ENCODE results near the gene WASHC2A.
A peak's percentile ranks its signal among the peaks of the same experiment; 100 is the strongest.
"Not testable (repeated sequence)": the region's sequence is repeated elsewhere in the genome, so short reads cannot be mapped to it uniquely, and the experiment has no call there.

WASHC2A gene, protein sequence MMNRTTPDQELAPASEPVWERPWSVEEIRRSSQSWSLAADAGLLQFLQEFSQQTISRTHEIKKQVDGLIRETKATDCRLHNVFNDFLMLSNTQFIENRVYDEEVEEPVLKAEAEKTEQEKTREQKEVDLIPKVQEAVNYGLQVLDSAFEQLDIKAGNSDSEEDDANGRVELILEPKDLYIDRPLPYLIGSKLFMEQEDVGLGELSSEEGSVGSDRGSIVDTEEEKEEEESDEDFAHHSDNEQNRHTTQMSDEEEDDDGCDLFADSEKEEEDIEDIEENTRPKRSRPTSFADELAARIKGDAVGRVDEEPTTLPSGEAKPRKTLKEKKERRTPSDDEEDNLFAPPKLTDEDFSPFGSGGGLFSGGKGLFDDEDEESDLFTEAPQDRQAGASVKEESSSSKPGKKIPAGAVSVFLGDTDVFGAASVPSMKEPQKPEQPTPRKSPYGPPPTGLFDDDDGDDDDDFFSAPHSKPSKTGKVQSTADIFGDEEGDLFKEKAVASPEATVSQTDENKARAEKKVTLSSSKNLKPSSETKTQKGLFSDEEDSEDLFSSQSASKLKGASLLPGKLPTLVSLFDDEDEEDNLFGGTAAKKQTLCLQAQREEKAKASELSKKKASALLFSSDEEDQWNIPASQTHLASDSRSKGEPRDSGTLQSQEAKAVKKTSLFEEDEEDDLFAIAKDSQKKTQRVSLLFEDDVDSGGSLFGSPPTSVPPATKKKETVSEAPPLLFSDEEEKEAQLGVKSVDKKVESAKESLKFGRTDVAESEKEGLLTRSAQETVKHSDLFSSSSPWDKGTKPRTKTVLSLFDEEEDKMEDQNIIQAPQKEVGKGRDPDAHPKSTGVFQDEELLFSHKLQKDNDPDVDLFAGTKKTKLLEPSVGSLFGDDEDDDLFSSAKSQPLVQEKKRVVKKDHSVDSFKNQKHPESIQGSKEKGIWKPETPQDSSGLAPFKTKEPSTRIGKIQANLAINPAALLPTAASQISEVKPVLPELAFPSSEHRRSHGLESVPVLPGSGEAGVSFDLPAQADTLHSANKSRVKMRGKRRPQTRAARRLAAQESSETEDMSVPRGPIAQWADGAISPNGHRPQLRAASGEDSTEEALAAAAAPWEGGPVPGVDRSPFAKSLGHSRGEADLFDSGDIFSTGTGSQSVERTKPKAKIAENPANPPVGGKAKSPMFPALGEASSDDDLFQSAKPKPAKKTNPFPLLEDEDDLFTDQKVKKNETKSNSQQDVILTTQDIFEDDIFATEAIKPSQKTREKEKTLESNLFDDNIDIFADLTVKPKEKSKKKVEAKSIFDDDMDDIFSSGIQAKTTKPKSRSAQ (N-terminal part only)

DNA sequence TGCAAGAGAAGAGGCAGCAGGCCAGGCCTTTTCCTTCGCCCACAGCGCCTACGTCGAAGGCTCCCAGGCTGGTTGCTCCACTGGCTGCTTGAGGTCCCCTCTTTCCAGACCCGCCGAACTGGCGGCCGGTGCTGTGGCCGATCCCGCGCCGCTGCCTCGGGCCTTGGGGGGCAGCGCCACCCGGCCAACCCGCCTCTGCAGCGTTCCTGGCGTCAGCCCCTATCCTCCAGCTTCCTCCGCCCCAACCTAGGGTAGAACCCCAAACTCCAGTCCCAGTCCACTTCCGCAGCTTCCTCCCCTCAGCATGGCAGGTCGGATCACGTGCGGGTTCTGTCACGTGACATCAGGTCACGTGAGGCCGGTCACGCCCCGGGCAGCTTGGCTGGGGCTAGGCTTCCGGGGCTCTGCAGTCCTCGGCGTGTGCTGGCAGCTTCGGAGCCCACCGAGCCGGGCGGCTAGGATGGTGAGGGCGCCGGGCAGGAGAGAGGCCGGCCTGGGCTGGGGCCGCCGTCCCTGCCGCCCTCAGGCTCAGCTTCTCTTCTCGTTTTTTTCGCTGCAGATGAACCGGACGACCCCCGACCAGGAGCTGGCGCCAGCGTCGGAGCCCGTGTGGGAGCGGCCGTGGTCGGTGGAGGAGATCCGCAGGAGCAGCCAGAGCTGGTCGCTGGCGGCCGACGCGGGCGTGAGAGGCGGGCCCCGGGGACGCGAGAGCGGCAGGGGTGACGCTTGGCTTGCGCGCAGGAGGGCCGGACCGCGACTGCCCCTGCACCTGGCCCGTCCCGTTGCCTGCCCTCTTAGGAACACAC lies at the start of gene WASHC2A:
TSS of gene WASHC2A (plus strand) at position 409 of the 806 bp plus-strand sequence. CDS start at position 461, 52 bp downstream.
- peak in 1 of 2 experiments; percentile 12 for DNase-seq

DNA sequence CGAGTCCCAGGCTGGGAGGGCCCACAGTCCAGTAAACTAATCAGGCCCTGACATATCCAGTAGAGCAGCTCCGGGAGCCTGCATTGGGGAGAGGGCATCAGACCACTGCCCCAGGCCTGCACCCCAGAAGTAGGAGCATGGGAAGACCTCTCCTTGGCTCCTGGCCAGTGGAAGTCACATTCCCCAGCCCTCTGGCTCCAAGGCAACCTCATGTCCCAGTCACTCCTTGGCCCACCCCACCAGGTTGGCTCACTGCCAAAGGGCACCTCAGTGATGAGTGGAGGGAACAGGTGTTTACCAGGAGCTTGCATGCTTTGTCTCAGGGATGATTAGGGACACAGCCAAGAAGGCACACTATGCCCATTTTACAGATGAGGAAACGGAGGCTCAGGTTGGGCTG lies 48.5 kb upstream of the WASHC2A start:
- DNase-seq: not testable (repeated sequence)

DNA sequence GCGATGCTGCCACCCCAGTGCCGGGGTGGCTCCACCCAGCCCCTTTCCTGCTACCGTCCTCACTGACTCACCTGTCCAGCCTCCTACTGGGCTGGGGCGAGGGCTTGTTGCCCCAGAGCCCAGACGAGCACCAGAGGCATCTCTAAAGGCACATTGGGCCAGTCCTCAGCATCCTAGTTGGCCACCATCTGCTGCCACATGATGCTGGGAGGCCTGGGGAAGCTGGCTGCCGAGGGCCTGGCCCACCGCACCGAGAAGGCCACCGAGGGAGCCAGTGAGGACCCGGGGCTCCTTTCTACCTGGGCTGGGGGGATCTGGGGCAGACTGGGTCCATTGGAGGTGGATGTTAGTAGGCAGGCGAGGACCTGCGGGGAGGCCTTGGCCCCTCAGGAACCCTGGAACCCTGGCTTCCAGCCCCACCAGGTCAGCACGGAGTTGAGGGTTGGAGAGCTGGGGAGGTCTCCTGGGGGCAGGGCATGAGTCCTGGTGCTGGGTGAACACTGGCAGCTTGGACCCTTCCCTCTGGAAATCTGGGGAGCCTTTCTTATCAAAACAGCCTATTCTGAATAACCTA lies 47.2 kb upstream of the WASHC2A start:
- not testable (repeated sequence) for DNase-seq

DNA sequence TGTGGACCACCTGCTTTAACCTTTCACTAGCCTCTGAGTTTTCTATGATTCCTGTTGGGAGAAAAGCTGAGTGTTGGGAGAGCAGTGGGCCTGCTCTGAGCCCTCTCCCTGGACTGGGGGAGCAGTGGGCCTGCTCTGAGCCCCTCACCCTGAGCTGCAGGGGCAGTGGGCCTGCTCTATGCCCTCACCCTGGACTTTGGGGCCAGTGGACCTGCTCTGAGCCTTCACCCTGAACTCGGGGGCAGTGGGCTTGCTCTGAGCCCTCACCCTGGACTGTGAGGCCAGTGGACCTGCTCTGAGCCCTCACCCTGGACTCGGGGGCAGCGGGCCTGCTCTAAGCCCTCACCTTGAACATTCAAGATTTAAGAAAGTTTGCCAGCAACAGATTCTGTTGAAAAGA lies 46.1 kb upstream of the WASHC2A start:
- no peak for DNase-seq

DNA sequence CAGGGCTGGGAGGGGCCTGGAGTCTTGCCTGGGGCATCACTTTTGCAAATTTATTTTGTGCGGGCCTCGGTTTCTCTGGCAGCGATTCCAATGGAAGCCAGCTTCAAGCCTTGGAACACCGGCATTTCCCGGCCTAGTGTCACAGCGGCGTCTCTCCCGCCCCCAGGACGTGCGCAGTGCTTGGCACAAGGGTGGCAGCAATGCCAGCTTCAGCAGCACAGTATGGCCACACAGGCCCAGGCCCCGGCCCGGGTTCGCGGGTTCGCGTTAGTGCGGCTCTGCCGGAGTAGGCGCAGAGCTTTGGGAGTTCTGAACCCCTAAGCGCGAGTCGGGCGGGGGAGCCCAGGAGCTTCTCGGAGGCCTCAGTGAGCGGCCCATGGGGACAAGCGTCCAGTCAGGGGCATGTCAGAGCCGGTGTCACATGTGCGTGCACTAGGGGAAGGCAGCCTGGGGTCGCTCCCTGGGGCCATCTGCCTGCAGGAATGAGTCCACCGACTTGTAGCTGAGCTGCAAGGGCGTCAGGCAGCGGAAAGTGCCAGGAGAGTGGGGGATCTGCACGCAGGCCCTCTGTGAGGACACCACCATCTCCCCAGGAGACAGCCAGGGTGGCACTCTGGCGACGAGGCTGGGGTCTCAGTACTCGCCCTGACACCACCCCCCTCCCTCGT lies 42.9 kb upstream of the WASHC2A start:
- not testable (repeated sequence) for DNase-seq

DNA sequence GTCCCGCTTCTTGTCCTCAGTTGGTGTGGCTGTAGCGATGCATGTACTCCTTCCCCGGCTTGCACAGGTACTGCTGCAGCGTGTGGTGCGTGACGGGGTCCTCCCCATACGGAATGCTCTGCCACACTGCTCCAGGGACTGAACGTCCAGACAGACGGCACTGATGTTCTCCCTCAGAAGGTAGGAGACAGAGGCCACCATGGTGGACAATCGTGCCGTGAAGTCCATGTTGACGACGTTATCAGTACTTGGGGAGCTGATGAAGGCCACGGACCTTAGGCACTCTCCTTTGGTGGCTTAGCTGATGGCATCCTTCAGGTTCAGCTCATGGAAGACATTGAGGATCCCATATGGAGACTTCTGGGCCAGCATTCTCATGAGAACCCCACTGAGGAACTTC lies 42.1 kb upstream of the WASHC2A start:
- no peak for DNase-seq

DNA sequence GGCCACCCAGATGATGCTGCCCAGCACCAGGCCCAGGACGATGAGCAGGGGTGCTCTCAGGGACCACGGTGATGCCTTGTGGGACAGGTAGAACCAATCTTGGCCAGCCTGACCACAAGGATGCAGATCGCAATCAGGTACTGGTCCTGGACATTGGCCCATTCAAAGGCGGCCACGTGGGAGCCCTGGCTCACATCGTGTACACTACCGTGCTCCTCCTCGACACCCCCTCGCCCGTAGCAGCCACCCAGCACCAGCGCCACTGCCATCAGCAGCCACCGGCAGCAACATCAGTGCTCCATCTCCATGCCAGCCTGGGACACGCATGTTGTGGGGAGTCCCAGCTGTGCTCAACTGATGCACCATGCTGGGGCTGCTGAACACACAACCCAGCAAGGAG lies 40.6 kb upstream of the WASHC2A start:
- no peak for DNase-seq

DNA sequence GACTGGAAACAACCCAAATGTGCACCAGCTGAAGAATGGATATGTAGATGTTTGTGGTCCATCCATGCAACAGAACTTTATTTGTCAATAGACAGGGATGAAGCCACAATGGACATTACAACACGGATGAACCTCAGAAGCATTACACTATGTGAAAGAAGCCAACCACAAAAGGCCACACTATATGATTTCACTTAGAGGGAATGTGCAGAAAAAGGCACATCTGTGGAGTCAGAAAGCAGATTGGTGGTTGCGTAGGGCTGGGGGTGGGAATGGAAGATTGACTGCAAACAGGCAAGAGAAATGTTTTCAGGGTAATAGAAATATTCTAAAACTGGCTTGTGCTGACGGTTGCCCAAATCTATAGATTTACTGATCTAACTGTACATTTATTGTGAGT lies 34.3 kb upstream of the WASHC2A start:
- DNase-seq: no peak

DNA sequence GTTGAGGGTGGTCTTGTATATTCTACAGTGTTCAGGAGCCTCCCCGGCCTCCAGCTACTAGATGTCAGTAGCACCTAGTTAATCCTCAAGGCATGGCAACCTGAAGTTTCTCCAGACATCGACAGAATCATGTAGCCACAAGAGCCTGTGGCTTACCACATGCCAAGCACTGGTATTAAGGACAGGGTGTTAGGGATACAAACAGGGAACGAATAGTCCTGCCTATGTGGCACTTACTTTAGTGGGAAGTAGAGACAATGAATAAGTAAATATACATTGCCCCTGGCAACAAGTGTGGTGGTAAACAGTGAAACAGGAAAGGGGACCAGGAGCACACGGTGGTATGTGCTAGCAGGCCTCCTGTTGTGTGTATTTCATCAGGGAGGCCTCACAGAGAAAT lies 32.4 kb upstream of the WASHC2A start:
- not testable (repeated sequence) for DNase-seq

DNA sequence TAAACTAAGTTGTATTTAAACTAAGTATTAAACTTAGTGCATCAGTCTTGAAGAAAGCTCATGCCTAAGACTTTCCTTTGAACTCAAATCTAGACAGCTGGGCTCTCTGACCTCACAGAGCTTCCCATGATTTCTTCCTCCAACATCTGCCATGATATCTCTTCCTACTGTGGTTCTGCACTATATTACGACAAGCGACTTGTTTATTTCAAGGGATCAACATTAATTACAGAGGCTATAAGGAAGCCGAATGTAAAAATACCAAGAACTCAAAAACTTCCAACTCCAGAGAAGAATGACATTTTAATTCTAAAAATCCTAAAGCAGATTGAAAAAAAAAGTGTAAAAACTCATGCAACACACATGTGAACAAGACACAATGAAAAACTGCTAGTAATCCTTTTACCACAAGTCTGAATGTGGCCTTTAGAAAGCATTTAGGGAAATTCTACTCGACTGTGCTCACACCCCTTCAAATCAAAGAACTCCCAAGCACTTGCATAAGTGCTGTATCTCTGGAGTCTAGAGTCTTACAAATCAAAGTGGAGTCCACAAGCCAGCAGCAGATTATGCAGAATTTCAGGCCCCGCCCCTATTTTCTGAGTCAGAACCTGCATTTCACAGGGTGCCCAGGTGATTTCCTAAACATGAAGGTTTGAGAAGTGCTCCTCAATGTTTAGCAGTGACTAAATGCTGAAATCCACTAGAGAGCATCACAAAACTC lies 22.7 kb upstream of the WASHC2A start:
- no peak for DNase-seq

DNA sequence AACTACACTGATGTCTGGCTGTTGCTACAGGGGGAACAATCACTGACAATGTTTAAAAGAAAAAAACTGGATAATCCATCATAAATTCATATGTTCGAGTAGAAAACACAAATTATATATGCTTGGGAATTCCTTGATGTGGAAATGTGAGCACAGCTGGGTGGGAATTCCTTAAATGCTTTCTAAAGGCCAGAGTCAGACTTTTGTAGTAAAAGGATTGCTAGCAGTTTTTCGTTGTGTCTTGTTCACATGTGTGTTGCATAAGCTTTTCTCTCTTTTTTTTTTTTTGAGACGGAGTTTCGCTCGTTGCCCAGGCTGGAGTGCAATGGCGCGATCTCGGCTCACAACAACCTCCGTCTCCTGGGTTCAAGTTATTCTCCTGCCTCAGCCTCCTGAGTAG lies 21.3 kb upstream of the WASHC2A start:
- not testable (repeated sequence) for DNase-seq

DNA sequence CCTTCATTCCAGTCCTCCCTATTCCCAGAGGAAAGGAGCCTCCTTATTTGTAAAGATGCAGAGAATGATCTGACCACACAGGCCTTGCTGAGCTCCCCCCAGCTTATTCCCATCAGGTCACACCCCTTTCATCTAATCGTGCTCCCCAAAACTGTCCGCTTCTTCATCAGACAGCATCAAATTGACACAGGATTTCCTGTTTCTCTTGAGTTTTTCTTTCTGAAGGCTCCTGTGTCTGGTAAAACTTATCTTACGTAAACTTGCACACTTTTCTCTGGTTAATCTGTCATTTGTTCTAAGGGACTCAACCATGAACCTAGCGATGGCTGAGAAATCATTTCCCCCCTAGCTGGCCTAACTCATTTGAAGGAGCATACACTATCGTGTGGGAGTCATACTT lies 20.2 kb upstream of the WASHC2A start:
- not testable (repeated sequence) for DNase-seq

DNA sequence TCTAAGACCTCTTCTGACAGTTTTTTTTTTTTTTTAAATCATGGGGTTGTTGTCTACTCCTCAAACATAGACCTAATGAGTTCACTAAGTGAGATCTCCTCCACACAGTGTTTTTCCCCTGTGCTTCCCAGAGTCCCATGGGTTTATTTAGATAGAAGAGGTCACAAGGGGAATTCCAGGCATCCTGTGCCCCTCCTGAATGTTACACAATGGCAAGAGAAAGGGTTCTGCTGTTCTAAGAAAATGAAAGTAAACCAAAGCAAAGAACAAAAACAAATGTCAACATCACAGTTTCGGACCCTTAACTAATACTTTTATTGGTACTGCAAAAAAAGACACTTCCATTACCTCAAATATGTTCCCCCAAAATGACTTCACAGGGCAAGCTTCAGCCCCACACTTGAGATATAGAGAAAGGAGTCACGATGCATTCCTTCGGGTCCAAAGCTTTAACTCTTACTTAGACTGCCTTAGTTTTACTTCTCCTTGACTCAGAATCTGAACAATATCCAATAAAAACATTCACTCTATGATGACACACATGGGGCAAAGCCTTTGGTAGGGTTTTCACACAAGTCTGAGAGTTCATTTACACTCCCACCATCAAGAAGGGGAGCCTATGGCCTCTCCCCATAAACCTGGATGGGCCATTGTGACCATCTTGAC lies 15.6 kb upstream of the WASHC2A start:
- not testable (repeated sequence) for DNase-seq

DNA sequence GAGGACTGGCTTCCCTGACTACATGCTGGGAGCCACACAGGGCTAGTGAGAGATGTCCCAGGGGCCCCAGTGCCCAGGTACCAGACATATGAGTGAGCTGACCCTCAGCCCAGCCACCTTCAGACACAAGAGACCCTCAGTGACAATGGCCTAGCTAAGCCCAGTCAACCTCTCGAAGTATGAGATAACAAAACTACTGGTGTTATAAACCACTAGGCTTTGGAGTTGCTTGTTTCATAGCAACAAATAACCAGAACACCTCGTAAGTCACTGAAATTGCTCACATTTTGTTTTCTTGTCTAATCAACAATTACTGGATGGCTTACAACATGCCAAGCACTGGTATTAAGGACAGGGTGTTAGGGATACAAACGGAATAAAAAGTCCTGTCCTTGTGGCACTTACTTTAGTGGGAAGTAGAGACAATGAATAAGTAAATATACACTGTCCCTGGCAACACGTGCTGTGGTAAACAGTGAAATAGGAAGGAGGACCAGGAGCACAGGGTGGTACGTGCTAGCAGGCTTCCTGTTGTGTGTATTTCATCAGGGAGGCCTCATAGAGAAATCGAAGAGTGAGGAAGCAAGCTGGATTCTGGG lies 14.9 kb upstream of the WASHC2A start:
- not testable (repeated sequence) for DNase-seq

DNA sequence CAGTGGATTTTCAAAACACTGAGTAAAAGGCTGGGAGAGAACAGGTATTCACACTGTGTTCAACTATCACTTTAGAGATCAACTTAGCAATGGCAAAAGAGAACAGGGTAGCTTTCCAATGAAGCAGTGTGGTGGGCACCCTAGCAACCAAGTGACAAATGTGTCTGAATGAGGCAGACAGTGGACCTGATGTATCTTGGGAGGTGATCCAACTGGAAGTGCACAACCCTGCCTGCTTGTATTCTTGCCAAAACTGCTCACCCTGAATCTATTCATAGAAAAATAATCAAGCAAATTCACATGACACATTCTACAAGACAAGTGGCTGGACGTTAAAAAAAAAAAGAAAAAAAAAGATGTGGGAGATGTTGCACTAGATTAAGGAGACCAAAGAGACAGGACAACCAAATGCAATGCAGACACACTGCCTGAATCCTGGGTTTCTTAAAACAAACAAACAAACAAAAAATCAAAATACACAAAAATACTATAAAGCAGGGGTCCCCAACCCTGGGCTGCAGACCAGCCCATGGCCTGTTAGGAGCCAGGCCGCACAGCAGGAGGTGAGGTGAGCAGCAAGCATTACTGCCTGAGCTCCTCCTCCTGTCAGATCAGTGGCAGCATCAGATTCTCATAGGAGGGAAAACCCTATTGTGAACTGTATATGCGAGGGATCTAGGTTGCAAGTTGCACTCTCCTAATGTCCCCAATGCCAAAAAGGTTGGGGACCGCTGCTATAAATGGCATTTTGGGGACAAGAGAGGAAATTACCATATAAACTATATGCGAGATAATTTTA lies 12.1 kb upstream of the WASHC2A start:
- DNase-seq: not testable (repeated sequence)

DNA sequence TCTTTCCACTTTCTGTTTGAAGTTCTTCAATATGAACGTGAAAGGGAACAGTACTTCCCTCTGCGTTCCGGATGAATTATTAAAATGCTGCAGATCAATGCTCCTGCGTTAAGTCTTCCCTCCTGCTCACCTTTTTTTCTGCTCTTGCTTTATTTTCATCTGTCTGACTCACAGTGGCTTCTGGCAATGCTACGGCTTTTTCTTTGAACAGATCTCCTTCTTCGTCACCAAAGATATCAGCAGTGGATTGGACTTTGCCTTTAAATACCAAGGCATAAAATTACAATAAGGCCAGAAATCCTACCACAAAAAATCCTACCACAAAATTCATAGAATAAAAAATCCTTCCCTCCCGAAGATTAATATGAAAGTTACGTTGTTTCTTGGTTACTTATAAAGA lies 11.1 kb upstream of the WASHC2A start:
- DNase-seq: not testable (repeated sequence)

DNA sequence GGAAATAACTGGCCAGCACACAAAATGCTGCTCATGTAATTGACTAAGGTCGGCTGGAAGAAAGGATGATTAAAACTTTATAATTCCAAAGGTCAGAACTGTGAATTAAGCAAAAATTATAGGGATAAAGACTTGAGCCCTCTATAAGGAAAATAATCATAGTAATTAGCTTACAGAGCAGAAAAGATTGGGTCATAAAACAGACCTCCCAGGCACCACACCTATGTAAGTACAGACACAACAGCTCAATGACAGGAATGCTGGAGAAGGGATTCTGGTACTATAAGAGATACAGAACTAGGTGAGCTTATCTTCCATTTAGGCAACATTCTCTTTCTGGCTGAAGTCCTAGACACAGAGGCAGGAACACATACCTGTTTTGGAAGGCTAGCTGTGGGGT lies 9.0 kb upstream of the WASHC2A start:
- DNase-seq: not testable (repeated sequence)

DNA sequence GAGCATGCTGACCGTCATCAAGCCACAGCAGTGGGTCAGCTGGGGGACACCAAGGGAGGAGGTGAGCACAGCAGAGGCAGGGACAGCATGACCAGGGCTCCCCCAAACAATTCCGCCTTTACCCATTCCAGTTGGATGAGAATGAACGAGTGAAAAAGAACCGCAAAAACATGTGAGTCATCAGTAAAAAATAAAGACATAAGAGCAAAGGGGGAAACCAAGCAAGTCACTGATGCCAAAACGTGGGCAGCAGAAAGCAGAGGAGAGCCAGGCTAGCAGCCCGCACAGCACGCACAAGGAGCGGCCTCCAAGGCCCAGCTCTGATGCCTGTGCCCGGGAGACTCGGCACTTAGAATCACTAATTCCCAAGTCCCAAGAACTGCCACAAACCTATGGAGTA lies 7.8 kb upstream of the WASHC2A start:
- DNase-seq: not testable (repeated sequence)

Data from cerebellar nuclear complex (tissue), 1 donor.